IPS DF 4.7 (cell line): ENCODE results near the gene PET100.

Experiments
- DNase-seq: peaks from one replicate; pipeline ENCODE4 v3.0.0-alpha.2; 2013; ENCODE audit warnings: low spot score; ENCODE audit errors: extremely low read depth

Gene PET100

GRCh38 chr19:7612282-7613274 is 17.0 kb upstream of the PET100 start:
- no peak for DNase-seq

GRCh38 chr19:7614859-7615741 is 14.5 kb upstream of the PET100 start:
- no peak for DNase-seq

DNA sequence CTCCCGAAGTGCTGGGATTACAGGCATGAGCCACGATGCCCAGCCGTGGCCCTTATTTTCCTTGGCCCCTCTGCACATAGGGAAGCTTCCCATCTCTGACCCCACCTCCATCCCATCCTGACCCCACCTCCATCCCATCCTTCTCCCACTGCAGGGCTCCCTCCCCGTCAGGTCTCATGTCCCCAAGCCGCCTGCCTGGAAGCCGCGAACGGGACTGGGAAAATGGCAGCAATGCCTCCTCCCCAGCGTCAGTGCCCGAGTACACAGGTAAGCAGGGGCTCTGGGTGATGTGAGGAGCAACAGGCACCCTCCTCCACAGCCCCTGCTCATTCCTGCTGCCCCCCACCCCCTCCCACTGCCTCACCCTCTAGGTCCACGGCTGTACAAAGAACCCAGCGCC is 12.4 kb upstream of the PET100 start:
- DNase-seq = no peak

DNA sequence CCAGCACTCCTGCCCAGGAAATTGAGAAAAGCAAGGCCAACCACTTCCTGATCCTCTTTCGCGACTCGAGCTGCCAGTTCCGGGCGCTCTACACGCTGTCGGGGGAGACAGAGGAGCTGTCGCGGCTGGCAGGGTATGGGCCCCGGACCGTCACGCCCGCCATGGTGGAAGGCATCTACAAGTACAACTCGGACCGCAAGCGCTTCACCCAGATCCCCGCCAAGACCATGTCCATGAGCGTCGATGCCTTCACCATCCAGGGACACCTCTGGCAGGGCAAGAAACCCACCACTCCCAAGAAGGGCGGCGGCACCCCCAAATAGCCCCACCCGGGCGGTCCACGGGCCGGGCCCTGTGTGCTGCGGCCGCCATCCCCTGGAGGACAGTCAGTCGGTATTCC is 11.9 kb upstream of the PET100 start:
- DNase-seq = no peak

- DNase-seq = no peak
Observed at GRCh38 chr19:7618348-7618747, 11.2 kb upstream of the PET100 start.

GRCh38 chr19:7618771-7619510 is 10.7 kb upstream of the PET100 start:
- no peak for DNase-seq

DNA sequence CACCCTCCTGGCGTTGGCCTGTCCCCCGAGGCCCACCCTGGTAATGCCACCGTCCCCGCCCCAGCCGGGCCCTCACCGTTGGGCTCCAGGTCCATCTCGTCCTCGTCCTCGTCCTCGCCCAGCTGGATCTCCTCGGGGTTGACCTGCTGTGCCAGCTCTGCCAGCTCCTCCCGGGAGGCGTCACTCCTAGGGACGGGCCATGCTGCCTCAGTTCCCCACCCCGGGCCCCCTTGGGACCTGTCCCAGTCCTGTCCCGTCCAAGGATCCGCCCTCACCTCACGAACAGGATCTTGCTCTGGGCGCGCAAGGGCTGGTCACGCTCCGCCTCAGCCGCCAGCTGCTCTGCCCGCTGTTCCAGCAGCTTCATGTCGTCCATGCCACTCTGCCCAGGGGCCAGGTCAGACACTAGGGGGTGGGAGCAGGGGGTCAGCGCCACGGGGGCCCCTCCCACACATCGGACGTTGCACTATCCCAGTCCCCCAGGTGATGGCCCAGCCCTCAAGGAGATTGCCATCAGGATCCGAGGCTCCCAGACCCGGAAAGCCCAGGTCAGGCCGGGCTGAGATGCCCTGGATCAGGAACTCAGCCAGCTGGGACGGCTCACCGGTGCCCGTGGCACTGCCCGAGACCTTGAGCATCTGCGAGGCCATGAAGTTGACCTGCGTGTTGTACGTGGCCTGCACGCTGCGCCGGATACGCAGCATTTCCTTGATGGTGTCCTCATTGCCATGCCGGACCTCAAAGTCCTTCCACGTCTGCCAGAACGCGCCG is 9.7 kb upstream of the PET100 start:
- DNase-seq = no peak

GRCh38 chr19:7620442-7621412 is 8.9 kb upstream of the PET100 start:
- DNase-seq = no peak

DNA sequence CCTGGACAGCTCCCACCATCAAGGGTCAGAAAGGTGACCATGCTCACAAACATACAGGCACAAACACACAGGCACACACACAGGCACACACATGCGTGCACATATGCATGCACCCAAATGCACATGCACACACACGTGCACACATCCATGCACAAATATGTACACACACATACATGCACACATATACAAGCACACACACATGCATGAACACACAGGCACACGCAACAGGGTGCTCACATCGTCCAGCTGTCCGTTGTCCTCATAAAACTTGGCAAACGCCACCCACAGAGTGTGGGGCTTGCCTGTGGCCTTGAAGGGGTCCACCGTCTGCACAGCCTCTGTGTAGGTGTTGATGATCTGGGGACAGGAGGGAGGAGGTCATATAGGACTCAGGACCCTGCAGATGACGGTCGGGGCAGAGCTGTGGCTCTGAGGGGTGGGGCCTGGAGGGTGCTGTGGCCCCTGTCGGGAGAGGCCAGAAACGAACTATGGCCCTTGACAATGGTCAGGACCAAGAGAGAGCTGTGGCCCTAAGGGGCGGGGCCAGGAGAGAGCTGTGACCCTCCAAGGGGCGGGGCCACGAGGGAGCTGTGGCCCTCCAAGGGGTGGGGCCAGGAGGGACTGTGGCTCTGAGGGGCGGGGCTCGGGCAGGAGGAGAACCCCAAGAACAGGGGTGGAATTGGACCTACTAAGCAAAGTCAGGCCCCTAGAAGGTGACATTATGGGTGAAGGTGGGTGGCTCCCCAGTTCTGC is 6.5 kb upstream of the PET100 start:
- no peak for DNase-seq

DNA sequence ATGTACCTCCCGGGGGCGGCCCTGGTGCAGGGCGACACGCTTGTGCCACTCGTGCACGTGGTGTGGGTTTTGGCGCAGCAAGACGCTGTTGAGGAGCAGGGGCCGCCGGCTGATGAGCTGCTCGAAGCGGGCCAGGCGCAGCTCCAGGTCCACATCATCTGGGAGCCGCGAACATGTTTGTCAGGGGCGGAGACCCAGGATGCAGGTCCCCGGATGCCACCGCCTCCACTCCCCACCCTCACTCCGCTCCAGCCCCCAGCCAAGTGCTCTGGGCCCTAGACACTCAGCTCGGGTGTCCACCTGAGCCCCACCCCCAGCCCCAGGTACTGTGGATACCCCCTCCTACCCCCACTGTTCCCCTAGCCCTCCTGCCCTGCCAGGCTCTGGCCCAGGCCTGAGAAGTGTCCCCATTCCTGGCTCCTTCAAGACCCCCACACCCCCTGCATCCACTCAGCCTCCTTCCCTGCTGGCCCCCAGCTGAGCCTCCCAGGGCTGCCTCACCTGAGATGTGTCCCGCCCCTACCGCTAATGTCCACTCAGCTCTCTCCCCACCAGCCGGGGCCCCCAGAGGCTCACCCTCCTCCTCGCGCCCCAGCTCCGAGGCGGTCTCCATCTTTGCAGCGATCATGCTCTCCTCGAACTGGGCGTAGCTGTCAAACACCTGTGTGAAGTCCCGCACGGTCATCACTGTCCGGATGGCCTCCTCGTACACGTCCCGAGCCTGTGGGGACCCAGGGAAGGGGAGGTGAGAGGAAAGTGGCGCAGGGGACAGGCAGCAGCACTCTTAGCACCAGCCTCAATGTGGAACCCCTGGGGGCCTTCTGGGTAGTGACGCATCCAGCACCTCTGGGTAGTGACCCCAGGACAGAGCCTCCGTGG is 5.6 kb upstream of the PET100 start:
- DNase-seq = no peak

- no peak for DNase-seq
Observed at GRCh38 chr19:7624810-7625209, 4.8 kb upstream of the PET100 start.

DNA sequence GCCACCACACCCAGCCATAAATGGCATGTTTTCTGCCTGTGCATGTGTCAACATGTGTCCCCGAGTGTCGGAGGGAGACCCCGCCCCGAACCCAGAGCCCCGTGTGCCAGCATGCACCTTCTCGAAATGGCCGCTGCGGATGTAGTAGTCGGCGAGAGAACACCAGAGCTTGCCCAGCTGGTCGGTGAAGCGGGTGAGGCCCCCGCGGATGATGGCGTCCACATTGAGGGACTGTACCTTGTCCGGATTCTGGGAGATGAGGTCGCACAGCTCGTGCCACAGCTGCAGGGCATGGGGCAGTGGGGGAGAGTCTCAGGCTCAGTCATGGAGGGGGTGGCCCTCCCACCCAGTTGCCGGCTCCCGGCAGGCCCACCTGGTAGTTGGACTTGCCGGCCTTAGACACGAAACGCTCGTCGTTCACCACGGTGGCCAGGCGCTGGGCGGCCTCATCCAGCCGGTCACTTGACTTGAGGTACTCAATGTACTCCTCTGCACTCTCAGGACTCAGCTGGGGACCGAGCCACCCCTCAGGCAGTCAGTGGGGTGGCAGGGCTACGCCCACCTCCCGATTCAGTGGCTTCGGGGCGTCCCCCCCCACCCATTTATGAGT is 3.7 kb upstream of the PET100 start:
- DNase-seq = no peak

- no peak for DNase-seq
Observed at GRCh38 chr19:7627166-7627565, 2.4 kb upstream of the PET100 start.

GRCh38 chr19:7628589-7629311 is 843 bp upstream of the PET100 start:
- no peak for DNase-seq

GRCh38 chr19:7631577-7631976 is 2.0 kb downstream of the PET100 start:
- no peak for DNase-seq

GRCh38 chr19:7632340-7633203 is 3.0 kb downstream of the PET100 start:
- DNase-seq = no peak
